H1 (cell line): ENCODE measurements around the gene PCDHGB1. TPM values are rescaled to one million over a fixed set of nuclear protein-coding genes. Genes with fewer than 3 reads are reported as not detected.

Experiments
- CTCF ChIA-PET: fragments of 300-600 bp; sonication (Branson Sonifier 250); formaldehyde crosslinking; loops from one replicate; lab custom pipeline; 2021; ENCODE audit not compliant: partially characterized antibody; lab: Charles Lee
- POLR2A ChIA-PET: fragments of 300-600 bp; sonication (Branson Sonifier 250); formaldehyde crosslinking; loops from one replicate; lab custom pipeline; 2021; ENCODE audit warnings: inconsistent platforms; ENCODE audit not compliant: partially characterized antibody; lab: Charles Lee
- DNase-seq, 2 experiments: peaks; one replicate each; pipeline versions ENCODE4 v3.0.0 to v3.0.0-alpha.2; 2010 to 2022; ENCODE audit warnings: low spot score in 2 of 2, low read depth in 1 of 2, mixed read lengths in 1 of 2
- FAIRE-seq: peaks from 2 replicates; lab custom pipeline; 2011; peaks lifted over from hg19 to GRCh38; lab: Jason Lieb, UNC
- H2AFZ ChIP-seq: 2 replicates; pipeline ENCODE4 v1.8.1; 2012; ENCODE audit warnings: low read length, inconsistent platforms
- H2AK5ac ChIP-seq: 2 replicates; pipeline ENCODE4 v1.6.1; 2013; ENCODE audit warnings: low read depth, low read length
- H2BK120ac ChIP-seq: replicated peaks from 2 replicates; pipeline ENCODE3; 2013; ENCODE audit warnings: low read depth, low read length, inconsistent platforms
- H2BK12ac ChIP-seq: 2 replicates; pipeline ENCODE4 v1.6.1; 2013; ENCODE audit warnings: low read depth, low read length
- H2BK15ac ChIP-seq: 2 replicates; pipeline ENCODE4 v1.6.1; 2013; ENCODE audit warnings: low read length
- H2BK20ac ChIP-seq: 2 replicates; pipeline ENCODE4 v1.6.1; 2013; ENCODE audit warnings: low read length
- H2BK5ac ChIP-seq: 2 replicates; pipeline ENCODE4 v1.6.1; 2013; ENCODE audit warnings: low read depth, low read length
- H3K14ac ChIP-seq: 2 replicates; pipeline ENCODE4 v1.6.1; 2013; ENCODE audit warnings: inconsistent platforms; ENCODE audit not compliant: insufficient read length
- H3K18ac ChIP-seq: 2 replicates; pipeline ENCODE4 v1.6.1; 2013; ENCODE audit warnings: low read length; ENCODE audit errors: extremely low read depth
- H3K23ac ChIP-seq: 2 replicates; pipeline ENCODE4 v1.6.1; 2013; ENCODE audit warnings: inconsistent platforms; ENCODE audit not compliant: insufficient read length
- H3K23me2 ChIP-seq: 2 replicates; pipeline ENCODE4 v1.6.1; 2013; ENCODE audit warnings: low read depth, low read length
- H3K27ac ChIP-seq: 2 replicates; pipeline ENCODE4 v1.6.1; 2011; ENCODE audit warnings: low read depth, low read length, inconsistent platforms
- H3K27me3 ChIP-seq, 4 experiments: replicated peaks in 1 of 4; 1 replicate in 1 of 4; 2 replicates in 3 of 4; pipeline versions ENCODE4 v1.6.1 to v1.8.1; 2011 to 2013; ENCODE audit warnings: low read length in 3 of 4, mild to moderate bottlenecking in 3 of 4, inconsistent platforms in 2 of 4, mixed read lengths in 2 of 4, moderate library complexity in 1 of 4; ENCODE audit not compliant: control insufficient read depth in 3 of 4, insufficient read depth in 3 of 4; ENCODE audit errors: extremely low read depth in 1 of 4
- H3K36me3 ChIP-seq, 4 experiments: 2 replicates each; pipeline versions ENCODE4 v1.6.1 to v1.8.1; 2011 to 2013; ENCODE audit warnings: mild to moderate bottlenecking in 4 of 4, low read length in 3 of 4, moderate library complexity in 2 of 4, control low read depth in 1 of 4, inconsistent platforms in 1 of 4; ENCODE audit not compliant: insufficient read depth in 4 of 4, control insufficient read depth in 2 of 4
- H3K4ac ChIP-seq: replicated peaks from 2 replicates; pipeline ENCODE3; 2013; ENCODE audit warnings: low read length, low read depth, mixed read lengths, inconsistent platforms; ENCODE audit not compliant: insufficient read length
- H3K4me1 ChIP-seq, 4 experiments: replicated peaks in 1 of 4; 1 replicate in 1 of 4; 2 replicates in 3 of 4; pipeline versions ENCODE4 v1.6.1 to v1.8.1; 2011 to 2013; ENCODE audit warnings: low read length in 3 of 4, inconsistent platforms in 2 of 4, mixed read lengths in 1 of 4; ENCODE audit not compliant: insufficient read depth in 4 of 4, control insufficient read depth in 3 of 4
- H3K4me2 ChIP-seq, 2 experiments: 2 replicates each; pipeline versions ENCODE4 v1.6.1 to v1.8.1; 2011 to 2013; ENCODE audit warnings: low read depth in 2 of 2, low read length in 2 of 2, control low read depth in 1 of 2, inconsistent platforms in 1 of 2, mild to moderate bottlenecking in 1 of 2; ENCODE audit not compliant: insufficient read depth in 1 of 2
- H3K4me3 ChIP-seq, 4 experiments: fragments of 200-600, 300-600 bp in 1 of 4; sonication (generic), shearing (Covaris generic), sonication (Bioruptor Twin) in 1 of 4; 2 replicates each; pipeline versions ENCODE4 v1.5.1 to v1.8.1; 2011 to 2016; ENCODE audit warnings: low read length in 4 of 4, low read depth in 3 of 4, control low read depth in 2 of 4, inconsistent platforms in 2 of 4, mild to moderate bottlenecking in 2 of 4, mixed read lengths in 1 of 4, moderate library complexity in 1 of 4; ENCODE audit not compliant: insufficient read depth in 2 of 4; ENCODE audit errors: extremely low read depth in 1 of 4
- H3K56ac ChIP-seq: replicated peaks from 2 replicates; pipeline ENCODE3; 2013; ENCODE audit warnings: low read depth, mild to moderate bottlenecking, mixed read lengths, low read length, inconsistent platforms; ENCODE audit not compliant: insufficient read length
- H3K79me1 ChIP-seq: 2 replicates; pipeline ENCODE4 v1.6.1; 2013; ENCODE audit warnings: low read depth, low read length, control low read depth
- H3K79me2 ChIP-seq, 2 experiments: 2 replicates each; pipeline versions ENCODE4 v1.6.1 to v1.8.1; 2012 to 2013; ENCODE audit warnings: low read length in 2 of 2, mild to moderate bottlenecking in 2 of 2, inconsistent platforms in 1 of 2; ENCODE audit not compliant: insufficient read depth in 2 of 2, control insufficient read depth in 1 of 2
- H3K9ac ChIP-seq, 4 experiments: replicated peaks in 1 of 4; 1 replicate in 1 of 4; 2 replicates in 3 of 4; pipeline versions ENCODE4 v1.6.1 to v1.8.1; 2011 to 2013; ENCODE audit warnings: low read depth in 3 of 4, low read length in 3 of 4, control low read depth in 2 of 4, mild to moderate bottlenecking in 2 of 4, moderate library complexity in 2 of 4, inconsistent platforms in 1 of 4; ENCODE audit errors: extremely low read depth in 1 of 4
- H3K9me3 ChIP-seq, 2 experiments: 2 replicates each; pipeline versions ENCODE4 v1.6.1 to v1.8.1; 2012 to 2013; ENCODE audit warnings: mild to moderate bottlenecking in 2 of 2, moderate library complexity in 2 of 2, control low read depth in 1 of 2, inconsistent platforms in 1 of 2, low read depth in 1 of 2, low read length in 1 of 2, mixed read lengths in 1 of 2; ENCODE audit not compliant: insufficient read depth in 2 of 2
- H4K20me1 ChIP-seq, 2 experiments: replicated peaks in 1 of 2; 2 replicates each; pipeline versions ENCODE3 to v1.8.1; 2011 to 2013; ENCODE audit warnings: inconsistent platforms in 2 of 2, low read length in 2 of 2, mild to moderate bottlenecking in 1 of 2; ENCODE audit not compliant: insufficient read depth in 2 of 2, control insufficient read depth in 1 of 2
- H4K5ac ChIP-seq: 2 replicates; pipeline ENCODE4 v1.6.1; 2013; ENCODE audit warnings: low read length, low read depth, mixed read lengths, inconsistent platforms; ENCODE audit not compliant: insufficient read length
- H4K8ac ChIP-seq: 2 replicates; pipeline ENCODE4 v1.8.0; 2013; ENCODE audit warnings: mild to moderate bottlenecking, moderate library complexity, low read length, inconsistent platforms; ENCODE audit not compliant: insufficient read depth; ENCODE audit errors: extremely low read depth
- H4K91ac ChIP-seq: replicated peaks from 2 replicates; pipeline ENCODE3; 2013; ENCODE audit warnings: low read length, mixed read lengths, inconsistent platforms; ENCODE audit not compliant: insufficient read length
- ASH2L ChIP-seq: fragments of 200-600, 300-600 bp; sonication (generic); IDR thresholded peaks from one replicate; pipeline ENCODE4 v1.7.1; 2017; ENCODE audit warnings: low read length
- CEBPB ChIP-seq: IDR thresholded peaks from 2 replicates; pipeline ENCODE4 v1.6.1; 2012; ENCODE audit warnings: low read depth, low read length
- JUN ChIP-seq: IDR thresholded peaks from 2 replicates; pipeline ENCODE4 v1.6.1; 2011; ENCODE audit warnings: low read depth, mild to moderate bottlenecking, improper control_type of control experiment, low read length
- RAD21 ChIP-seq, 2 experiments: IDR thresholded peaks in 1 of 2; conservative IDR thresholded peaks in 1 of 2; 2 replicates each; pipeline ENCODE4 v1.6.1; 2011; ENCODE audit warnings: low read depth in 2 of 2, low read length in 2 of 2, improper control_type of control experiment in 1 of 2, inconsistent platforms in 1 of 2, mild to moderate bottlenecking in 1 of 2, moderate library complexity in 1 of 2
- YY1 ChIP-seq: IDR thresholded peaks from 2 replicates; pipeline ENCODE4 v1.6.1; 2011; ENCODE audit warnings: low read depth, mild to moderate bottlenecking, low read length
- WGBS, 2 experiments: shearing (Covaris generic) in 1 of 2; methylation state at CpG; one replicate each; pipeline versions ENCODE4 v1.1.6 to v1.1.7; 2013 to 2015; ENCODE audit warnings: low lambda C conversion rate in 2 of 2, mixed read lengths in 2 of 2, inconsistent platforms in 1 of 2, low coverage in 1 of 2, missing lambda C conversion rate in 1 of 2; ENCODE audit not compliant: insufficient replicate concordance in 2 of 2, insufficient coverage in 1 of 2, insufficient read length in 1 of 2; ENCODE audit errors: extremely low coverage in 1 of 2, missing lambda C conversion rate in 1 of 2; 5-methylcytosine and 5-hydroxymethylcytosine counted together
- polyA plus RNA-seq, 7 experiments: library from polyadenylated mRNA; depleted of rRNA in 3 of 7; stranded (reverse) in 5 of 7; unstranded in 2 of 7; fragments of >200 nt in 5 of 7; fragments of 200-250 nt in 2 of 7; gene quantifications; 1 replicate in 5 of 7; 2 replicates in 1 of 7; 4 replicates in 1 of 7; pipeline versions ENCODE4 v1.2.1 to v1.2.3, GENCODE V29; 2011 to 2013; ENCODE audit warnings: missing spikeins in 2 of 7, mixed read lengths in 2 of 7
- total RNA-seq: library from RNA; stranded (reverse); fragmentation: NEBNext Ultra II Directional; extraction: Animal tissue kit (Norgen Biotek cat#: 25700); gene quantifications from 2 replicates; pipeline ENCODE4 v1.2.1, GENCODE V29; 2021
- TF ChIP-seq, protein P1 (sequence below), 3 experiments: IDR thresholded peaks; 1 replicate in 2 of 3; 2 replicates in 1 of 3; pipeline versions ENCODE4 v1.5.1 to v1.6.1; 2011; ENCODE audit warnings: low read length in 3 of 3, mild to moderate bottlenecking in 3 of 3, inconsistent platforms in 2 of 3, low read depth in 1 of 3, moderate library complexity in 1 of 3; ENCODE audit not compliant: insufficient read depth in 1 of 3; ENCODE audit errors: control extremely low read depth in 1 of 3

The PCDHGB1 gene
- total and polyA plus RNA-seq, 2 of the 8 experiments (the other 6 are each of a cell fraction or from before 2014, with no cell fraction given), result 1.3 to 2.8 TPM

DNA sequence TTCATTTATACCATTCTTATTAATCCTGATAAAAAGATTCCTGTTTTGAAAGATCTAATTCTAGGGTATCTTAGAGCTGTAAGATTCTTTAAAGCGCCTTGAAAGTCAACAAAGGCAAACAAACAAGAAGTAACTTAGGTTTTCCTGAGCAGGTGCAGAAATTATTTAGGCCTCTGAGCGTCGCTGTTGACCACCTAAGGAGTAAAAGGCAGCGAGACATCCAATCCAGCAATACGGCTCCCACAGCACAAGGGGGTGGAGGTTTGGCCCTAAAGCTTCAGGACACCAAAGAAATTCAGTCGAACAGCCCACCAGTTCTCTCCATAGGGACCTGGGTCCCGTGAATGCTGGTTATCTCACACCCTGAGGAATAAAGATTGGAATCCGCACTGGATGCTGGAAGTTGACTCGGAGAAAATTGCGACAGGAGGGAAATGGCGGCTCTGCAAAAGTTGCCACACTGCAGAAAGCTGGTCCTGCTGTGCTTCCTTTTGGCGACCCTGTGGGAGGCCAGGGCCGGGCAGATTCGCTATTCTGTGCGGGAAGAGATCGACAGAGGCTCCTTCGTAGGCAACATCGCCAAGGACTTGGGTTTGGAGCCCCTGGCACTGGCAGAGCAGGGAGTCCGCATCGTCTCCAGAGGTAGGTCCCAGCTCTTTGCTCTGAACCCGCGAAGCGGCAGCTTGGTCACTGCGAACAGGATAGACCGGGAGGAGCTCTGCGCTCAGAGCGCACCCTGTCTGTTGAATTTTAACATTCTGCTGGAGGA, 11.2 kb upstream of the PCDHGB1 start, which contains the start of gene PCDHGA2:
Gene PCDHGA2 (plus strand): TSS at position 223 of the 769 bp plus-strand sequence.
- Histone ChIP-seq H3K27me3 (no peaks in the 10 kb centered on the region), H3K56ac (no peak within 1 kb of the TSS), H2BK120ac (no peak within 1 kb of the TSS), H3K9ac (no peak within 1 kb of the TSS), H3K18ac (no peak within 1 kb of the TSS), H3K23me2 (no peaks in the 10 kb centered on the region), H2BK15ac (no peak within 1 kb of the TSS), H3K4me1 (no peaks in the 10 kb centered on the region), H2BK20ac (no peak within 1 kb of the TSS), H3K4me2 (no peak within 1 kb of the TSS), H2BK12ac (no peak within 1 kb of the TSS), H3K79me2 (no peaks in the 10 kb centered on the region), H2AFZ (no peak within 1 kb of the TSS), H4K5ac (no peak within 1 kb of the TSS), H3K9me3 (peaks cover 17 to 37% of the 10 kb centered on the region in 2 experiments; a peak in 3 of 4 replicates), H3K27ac (no peak within 1 kb of the TSS), H3K23ac (no peak within 1 kb of the TSS), H3K36me3 (no peaks in the 10 kb centered on the region), H3K79me1 (no peaks in the 10 kb centered on the region), H4K20me1 (no peaks in the 10 kb centered on the region), H3K14ac (no peak within 1 kb of the TSS), H2BK5ac (no peak within 1 kb of the TSS), H2AK5ac (no peak within 1 kb of the TSS), H3K4ac (no peak within 1 kb of the TSS), H4K91ac (no peak within 1 kb of the TSS), H4K8ac (peak within 1 kb of the TSS; percentile 57; the same call in 1 of the 2 replicates), H3K4me3 (no peak within 1 kb of the TSS)
- ChIA-PET CTCF (interaction anchor here (0.6 to 3.8 kb wide), 48 partner anchors 8 to 442 kb away, joined by 3 to 40 read pairs (median 4); partner anchors contain the start of genes PCDHB10, PCDHB11, PCDHB12 and PCDHB14), POLR2A (interaction anchor here (0.8 to 2.8 kb wide), 4 partner anchors 8 to 75 kb away, joined by 3 to 15 read pairs (median 4); partner anchors contain the start of genes PCDHGA1, PCDHGB1 and TAF7)
- WGBS, 2 experiments, result 81% methylated on average over 27 of the region's 27 CpGs; no CpG with 5 or more reads in 1 of the 2 experiments
- no peak for DNase-seq
- TF ChIP-seq JUN, result no peak
- peak; percentile 58 to 65 for TF ChIP-seq RAD21 (IDR thresholded peaks at IDR 0.05 in 1 of 2, conservative IDR thresholded peaks at IDR 0.05 in 1 of 2; ENCODE audit: low read depth in 2 of 2, low read length in 2 of 2)
- TF ChIP-seq CEBPB, result peak; percentile 32; the same call in 1 of the 2 replicates
- TF ChIP-seq, protein P1, sequence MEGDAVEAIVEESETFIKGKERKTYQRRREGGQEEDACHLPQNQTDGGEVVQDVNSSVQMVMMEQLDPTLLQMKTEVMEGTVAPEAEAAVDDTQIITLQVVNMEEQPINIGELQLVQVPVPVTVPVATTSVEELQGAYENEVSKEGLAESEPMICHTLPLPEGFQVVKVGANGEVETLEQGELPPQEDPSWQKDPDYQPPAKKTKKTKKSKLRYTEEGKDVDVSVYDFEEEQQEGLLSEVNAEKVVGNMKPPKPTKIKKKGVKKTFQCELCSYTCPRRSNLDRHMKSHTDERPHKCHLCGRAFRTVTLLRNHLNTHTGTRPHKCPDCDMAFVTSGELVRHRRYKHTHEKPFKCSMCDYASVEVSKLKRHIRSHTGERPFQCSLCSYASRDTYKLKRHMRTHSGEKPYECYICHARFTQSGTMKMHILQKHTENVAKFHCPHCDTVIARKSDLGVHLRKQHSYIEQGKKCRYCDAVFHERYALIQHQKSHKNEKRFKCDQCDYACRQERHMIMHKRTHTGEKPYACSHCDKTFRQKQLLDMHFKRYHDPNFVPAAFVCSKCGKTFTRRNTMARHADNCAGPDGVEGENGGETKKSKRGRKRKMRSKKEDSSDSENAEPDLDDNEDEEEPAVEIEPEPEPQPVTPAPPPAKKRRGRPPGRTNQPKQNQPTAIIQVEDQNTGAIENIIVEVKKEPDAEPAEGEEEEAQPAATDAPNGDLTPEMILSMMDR (IDR thresholded peaks at IDR 0.05; ENCODE audit: control extremely low read depth in 1 of 3, insufficient read depth in 1 of 3, low read depth in 1 of 3, low read length in 3 of 3), result peak; percentile 10 to 77 (median 60)
- no peak for TF ChIP-seq ASH2L
- 0 out of 2 replicates have a peak, but pooled peaks have one; percentile 36 for TF ChIP-seq YY1
- FAIRE-seq, result peak; percentile 24
